Measurements from ENCODE around the gene TPD52L2.
"Not testable (repeated sequence)": the region's sequence is repeated elsewhere in the genome, so short reads cannot be mapped to it uniquely, and the experiment has no call there.

The TPD52L2 gene

GRCh38 chr20:63878899-63879663 lies 14.0 kb downstream of the TPD52L2 start:
- DNase-seq (ENCODE audit: low spot score), result no peak

DNA sequence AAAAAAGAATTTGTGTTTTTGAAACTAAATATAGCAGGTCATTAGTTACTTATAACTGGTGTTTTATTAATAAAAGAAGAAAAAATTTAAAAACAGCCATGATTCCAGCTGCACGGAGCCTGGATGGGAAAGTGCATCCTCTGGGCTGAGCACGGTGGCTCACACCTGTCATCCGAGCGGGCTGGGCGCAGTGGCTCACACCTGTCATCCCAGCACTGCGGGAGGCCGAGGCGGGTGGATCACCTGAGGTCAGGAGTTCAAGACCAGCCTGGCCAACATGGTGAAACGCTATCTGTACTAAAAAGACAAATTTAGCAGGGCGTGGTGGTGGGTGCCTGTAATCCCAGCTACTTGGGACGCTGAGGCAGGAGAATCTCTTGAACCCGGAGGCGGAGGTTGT lies 15.8 kb downstream of the TPD52L2 start:
- DNase-seq (ENCODE audit: low spot score), result not testable (repeated sequence)

- DNase-seq (ENCODE audit: low spot score), result no peak
Measured at GRCh38 chr20:63881451-63882226, 16.6 kb downstream of the TPD52L2 start.

DNA sequence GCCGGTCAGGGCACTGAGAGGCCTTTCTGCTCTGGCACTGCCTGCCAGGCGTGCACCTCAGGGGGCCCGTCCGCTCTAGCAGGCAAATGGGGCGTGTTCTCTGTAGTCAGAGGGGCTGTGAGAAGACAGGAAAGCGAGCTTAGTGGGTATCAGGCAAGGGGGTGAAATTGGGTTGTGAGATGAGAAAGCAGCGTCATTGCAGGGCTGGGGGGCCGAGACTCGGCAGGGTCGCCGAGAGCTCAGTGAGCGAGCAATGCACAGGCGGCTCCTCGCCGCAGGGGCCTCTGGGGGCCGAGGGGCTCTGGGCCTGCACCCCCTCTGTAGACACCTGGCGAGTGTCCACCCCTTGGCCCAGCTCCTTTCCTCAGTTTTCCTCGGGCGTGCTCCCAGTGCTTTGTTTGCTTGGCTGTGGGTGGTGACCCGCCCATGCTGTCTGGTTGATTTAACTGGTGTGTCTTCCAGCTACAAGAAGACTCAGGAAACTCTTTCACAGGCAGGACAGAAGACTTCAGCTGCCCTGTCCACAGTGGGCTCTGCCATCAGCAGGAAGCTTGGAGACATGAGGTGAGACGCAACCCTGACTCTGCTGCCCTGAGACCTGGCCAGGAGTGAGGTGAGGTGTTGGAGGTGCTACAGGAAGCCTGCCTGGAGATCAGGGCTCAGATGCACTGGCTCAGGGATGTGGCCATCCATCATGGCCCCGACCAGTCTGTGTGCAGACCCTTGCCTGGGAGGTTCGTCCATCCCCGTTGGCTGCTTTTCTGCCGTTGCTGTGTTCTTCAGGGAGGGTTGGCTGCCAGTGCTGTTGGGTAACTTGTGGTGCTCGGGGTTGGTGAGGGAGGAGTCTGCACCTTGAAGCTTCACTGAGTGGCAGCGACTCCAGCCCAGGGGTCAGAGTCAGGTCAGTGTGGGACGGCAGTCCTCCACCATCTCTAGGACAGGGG lies 17.5 kb downstream of the TPD52L2 start:
- DNase-seq (ENCODE audit: low spot score), result no peak

- DNase-seq (ENCODE audit: low spot score), result no peak
Measured at GRCh38 chr20:63883201-63883593, 18.1 kb downstream of the TPD52L2 start.

- DNase-seq (ENCODE audit: low spot score), result no peak
Measured at GRCh38 chr20:63884506-63885263, 19.6 kb downstream of the TPD52L2 start.

DNA sequence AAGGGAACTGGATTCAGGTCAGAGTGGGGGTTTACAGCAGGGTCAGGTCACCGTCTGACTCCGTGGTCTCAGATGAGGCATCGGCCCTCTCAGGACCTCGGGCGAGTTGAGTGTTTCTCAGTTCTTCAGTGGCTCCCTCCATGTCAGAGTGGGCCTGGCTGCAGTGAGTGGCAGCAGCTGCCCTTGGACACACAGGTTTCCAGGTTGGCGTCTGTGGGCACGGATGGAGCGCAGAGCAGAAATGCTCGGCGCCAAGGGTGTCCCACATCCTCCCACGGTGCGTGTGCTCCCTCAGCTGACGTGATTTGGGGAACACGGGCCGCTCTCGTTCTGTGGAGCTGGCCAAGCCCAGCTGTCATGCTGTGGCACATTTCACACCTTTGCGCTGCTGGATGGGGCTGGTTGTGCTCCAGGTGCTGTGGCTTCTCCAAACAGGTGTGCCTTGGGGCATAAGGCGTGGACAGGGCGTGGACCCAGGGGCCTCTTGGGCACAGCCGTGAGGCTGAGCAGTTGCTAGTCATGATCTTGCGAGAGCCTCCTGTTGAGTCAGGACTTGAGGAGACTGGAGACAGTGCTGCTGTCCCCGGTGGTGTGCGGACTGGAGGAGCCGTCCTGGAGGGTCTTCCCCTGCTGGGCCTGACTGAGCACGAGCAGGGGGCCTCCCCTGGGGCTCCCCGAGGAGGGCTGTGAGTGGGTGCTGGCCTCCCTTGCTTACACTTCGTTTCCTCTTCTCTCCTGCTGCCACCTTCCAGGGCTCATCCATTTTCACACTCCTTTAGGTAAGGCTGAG lies 20.4 kb downstream of the TPD52L2 start:
- no peak for DNase-seq (ENCODE audit: low spot score)

DNA sequence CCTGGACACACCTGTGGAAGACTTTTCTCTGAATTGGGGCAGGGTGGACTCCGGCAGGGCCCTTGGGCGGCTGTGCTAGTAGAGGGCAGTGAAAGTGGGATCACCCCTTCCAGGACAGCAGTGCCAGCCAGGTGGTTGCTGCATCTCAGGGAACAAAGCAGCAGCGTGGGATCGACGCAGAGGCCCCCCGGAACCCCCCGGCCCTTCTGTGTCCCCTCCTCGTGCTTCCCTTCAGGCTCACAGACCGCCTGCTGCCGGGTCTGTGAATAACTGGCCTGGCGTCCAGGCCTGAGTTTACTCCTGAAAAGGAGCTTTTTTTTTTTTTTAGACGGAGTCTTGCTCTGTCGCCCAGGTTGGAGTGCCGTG lies 21.0 kb downstream of the TPD52L2 start:
- no peak for DNase-seq (ENCODE audit: low spot score)

GRCh38 chr20:63886921-63887320 lies 21.9 kb downstream of the TPD52L2 start:
- no peak for DNase-seq (ENCODE audit: low spot score)

- DNase-seq (ENCODE audit: low spot score), result no peak
Measured at GRCh38 chr20:63889241-63890200, 24.5 kb downstream of the TPD52L2 start.

DNA sequence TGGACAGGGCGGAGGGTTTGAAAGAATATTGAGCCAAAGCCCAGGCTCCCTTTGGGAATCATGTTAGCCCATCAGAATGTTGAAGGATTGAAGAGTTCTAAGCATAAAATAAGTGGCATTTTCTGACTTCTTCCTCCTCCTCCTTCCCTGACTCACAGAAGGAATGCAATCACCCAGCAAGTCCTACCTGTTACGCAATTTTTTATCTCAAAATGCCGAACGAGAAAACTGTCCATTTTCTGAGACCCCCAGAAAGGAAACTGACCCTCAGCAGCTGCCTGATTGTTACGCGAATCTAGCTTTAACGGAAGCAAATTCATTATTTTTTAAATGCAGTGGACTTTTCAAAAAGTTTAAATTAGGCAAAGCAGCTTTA lies 25.1 kb downstream of the TPD52L2 start:
- DNase-seq (ENCODE audit: low spot score), result no peak

- DNase-seq (ENCODE audit: low spot score), result no peak
Measured at GRCh38 chr20:63890616-63891015, 25.5 kb downstream of the TPD52L2 start.

- DNase-seq (ENCODE audit: low spot score), result no peak
Measured at GRCh38 chr20:63891061-63892002, 26.3 kb downstream of the TPD52L2 start.

DNA sequence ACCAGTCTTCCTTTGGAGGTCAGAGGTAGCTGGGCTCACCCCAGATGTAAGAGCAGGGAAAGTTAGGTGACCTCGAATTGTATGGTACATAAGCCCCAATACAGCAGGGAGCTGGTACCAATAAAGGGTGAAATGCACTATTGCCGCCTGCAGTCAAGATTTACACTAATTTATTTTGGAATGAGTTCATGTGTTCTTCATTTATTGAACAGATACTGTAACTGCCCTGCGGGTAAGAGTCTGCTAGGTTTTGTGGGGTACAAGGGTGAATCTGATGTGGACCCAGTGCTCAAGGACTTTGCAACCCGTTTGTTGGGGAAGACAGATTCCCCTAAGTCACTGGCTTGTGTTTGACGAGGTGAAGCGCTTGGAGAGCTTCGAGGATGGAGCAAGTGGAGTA lies 27.3 kb downstream of the TPD52L2 start:
- no peak for DNase-seq (ENCODE audit: low spot score)

GRCh38 chr20:63893999-63894357 lies 28.9 kb downstream of the TPD52L2 start:
- no peak for DNase-seq (ENCODE audit: low spot score)

DNA sequence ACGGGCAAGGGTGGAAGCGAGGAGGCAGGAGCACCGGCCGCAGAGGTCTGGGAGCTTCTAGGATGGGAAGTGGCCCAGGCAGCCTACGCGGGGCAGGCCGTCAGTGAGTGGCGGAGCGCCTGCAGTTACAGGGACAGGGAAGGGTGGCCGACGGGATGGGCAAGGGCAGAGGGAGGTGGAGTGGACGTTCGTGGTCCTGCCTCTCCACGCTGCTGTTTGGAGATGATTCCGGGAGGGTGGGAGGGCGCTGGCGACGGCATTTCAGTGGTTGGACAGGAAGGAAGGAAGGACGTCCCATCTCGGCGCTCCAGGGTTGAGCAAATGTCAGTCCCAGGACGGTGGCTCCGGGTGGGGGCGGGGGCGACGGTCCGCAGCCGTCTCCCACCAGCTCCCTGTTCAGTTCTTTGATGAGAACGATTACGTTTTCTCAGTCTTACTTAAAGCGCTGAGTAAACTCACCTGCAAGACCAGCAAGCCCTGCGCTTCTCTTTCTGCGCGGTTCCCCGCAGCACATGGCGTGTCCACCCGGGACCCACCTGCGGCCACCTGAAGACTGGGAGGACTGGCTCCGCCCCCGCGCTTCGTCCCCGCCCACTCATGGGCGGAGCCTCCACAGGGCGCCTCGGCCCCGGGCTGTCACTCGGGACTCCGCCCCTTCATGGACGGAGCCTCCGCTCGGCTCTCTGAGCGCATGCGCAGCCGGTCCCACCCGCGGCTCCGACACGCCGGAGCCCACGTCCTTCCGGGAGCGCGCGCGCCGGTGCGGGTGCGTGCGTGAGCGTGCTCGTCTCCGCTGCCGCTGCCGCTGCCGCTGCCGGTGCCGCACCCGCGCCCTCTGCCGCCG lies 29.5 kb downstream of the TPD52L2 start, which contains the start of gene DNAJC5:
DNAJC5 (plus strand) TSS at position 769 of the 844 bp plus-strand sequence. CDS start 33,220 bp downstream, outside the sequence.
- DNase-seq (ENCODE audit: low spot score), result peak; percentile 96

DNA sequence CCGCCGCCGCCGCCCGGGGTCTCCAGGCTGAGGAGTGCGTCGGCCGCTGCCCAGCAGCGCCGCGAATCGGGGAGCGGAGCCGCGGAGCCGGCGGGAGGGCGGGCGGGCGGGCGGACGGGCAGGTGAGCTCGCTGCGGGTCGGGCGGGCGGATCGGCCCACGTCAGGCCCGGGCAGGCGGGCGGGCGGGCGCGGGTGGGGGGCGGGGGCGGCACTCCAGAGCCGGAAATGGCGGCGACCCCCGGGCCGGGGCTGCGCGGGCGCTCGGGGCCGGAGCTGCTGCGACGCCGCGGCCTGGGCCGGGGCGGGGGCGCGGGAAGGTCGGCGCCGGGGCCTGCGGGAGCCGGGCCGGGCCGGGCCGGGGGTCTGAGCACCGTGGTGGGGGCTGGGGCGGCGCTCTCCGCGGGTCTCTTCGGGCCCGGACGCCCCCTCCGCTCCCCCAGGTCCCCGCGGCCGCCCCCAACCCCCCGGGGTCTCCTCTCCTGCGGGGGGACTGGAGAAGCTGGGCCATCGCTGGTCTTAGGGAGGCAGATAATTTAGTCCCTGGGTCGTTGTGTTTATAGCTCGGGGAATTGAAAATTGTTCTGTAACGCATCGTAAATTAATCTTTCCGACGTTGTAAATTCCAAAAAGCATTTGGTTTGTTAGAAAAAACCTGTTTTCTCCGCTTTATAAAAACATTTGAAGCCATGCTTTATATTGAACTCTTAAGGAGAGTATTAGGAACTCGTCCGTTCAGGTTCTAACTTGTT lies 30.3 kb downstream of the TPD52L2 start:
- DNase-seq (ENCODE audit: low spot score), result no peak

All from LoVo (cell line).